GM12865 (cell line): Measurements from ENCODE around the gene NDOR1.

Experiments
- DNase-seq: peaks from one replicate; pipeline ENCODE4 v3.0.0; 2010; ENCODE audit warnings: low read depth
- H3K4me3 ChIP-seq: 2 replicates; pipeline ENCODE4 v1.5.1; 2011; ENCODE audit warnings: mild to moderate bottlenecking, low read depth, low read length, control low read depth
- CTCF ChIP-seq: IDR thresholded peaks from 2 replicates; pipeline ENCODE4 v1.5.1; 2011; ENCODE audit warnings: low read length, control low read depth, low read depth, inconsistent platforms; ENCODE audit not compliant: insufficient read depth; ENCODE audit errors: missing control alignments

The NDOR1 gene

GRCh38 chr9:137164370-137165249, 40.9 kb upstream of the NDOR1 start:
- H3K4me3 ChIP-seq, result no peak overlapping the region
- DNase-seq, result no peak

GRCh38 chr9:137165250-137165836, 40.2 kb upstream of the NDOR1 start:
- TF ChIP-seq CTCF, result no peak
- no peak overlapping the region for H3K4me3 ChIP-seq
- no peak for DNase-seq

More at GRCh38 chr9:137164370-137165249, 40.9 kb upstream of the NDOR1 start:
- TF ChIP-seq CTCF, result no peak

- no peak for TF ChIP-seq CTCF
- no peak overlapping the region for H3K4me3 ChIP-seq
- DNase-seq, result no peak
Measured at GRCh38 chr9:137166380-137167229, 38.9 kb upstream of the NDOR1 start.

- DNase-seq, result no peak
- no peak for TF ChIP-seq CTCF
- H3K4me3 ChIP-seq, result no peak overlapping the region
Measured at GRCh38 chr9:137167277-137167746, 38.2 kb upstream of the NDOR1 start.

GRCh38 chr9:137167747-137168572, 37.5 kb upstream of the NDOR1 start:
- peak; percentile 59 for DNase-seq
- H3K4me3 ChIP-seq, result peak overlapping the region; percentile 48
- TF ChIP-seq CTCF, result no peak

- TF ChIP-seq CTCF, result no peak
- peak overlapping the region; percentile 48 for H3K4me3 ChIP-seq
- peak; percentile 38 for DNase-seq
Measured at GRCh38 chr9:137168573-137168903, 37.0 kb upstream of the NDOR1 start.
